Tongue (tissue), 2 donors: ENCODE data around the gene LCN2. TPM values are rescaled to one million over a fixed set of nuclear protein-coding genes. Genes with fewer than 3 reads are reported as not detected.
A peak's percentile ranks its signal among the peaks of the same experiment; 100 is the strongest.

Experiments used
- DNase-seq: peaks from one replicate; pipeline ENCODE4 v3.0.0-alpha.2; 2015
- total RNA-seq: library from RNA; depleted of rRNA; stranded (reverse); fragments of >200 nt; gene quantifications from one replicate; pipeline ENCODE4 v1.2.3, GENCODE V29; 2014

The LCN2 gene
- total RNA-seq, 1 donor from 2014 or later: 19.7 TPM

DNA sequence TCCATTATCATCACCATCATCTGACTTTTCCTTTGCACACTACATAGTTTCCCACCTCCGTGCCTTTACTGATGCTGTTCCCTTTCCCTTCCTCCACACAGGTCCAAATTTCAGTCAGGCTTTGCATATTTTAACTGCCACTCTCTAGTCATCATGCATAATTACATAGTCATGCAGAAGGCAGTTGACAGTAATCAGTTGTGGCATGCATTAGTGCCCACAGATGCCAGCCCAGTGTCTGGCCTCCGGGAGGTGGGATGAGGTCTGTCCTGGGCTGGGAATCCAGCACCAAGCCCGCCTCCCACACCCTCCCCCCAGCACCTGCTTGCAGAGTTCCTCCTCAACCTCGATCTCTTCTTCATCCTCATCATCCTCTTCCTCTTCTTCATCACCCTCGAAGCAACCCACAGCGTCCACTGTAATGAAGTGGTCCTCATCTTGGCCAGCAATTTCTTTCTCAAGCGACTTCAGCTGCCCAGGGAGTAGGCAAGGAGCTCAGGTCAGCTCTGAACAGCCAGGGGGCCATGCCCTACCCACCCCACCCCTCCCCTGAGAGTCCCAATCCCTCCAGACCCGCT is 19.6 kb downstream of the LCN2 start:
- no peak for DNase-seq

DNA sequence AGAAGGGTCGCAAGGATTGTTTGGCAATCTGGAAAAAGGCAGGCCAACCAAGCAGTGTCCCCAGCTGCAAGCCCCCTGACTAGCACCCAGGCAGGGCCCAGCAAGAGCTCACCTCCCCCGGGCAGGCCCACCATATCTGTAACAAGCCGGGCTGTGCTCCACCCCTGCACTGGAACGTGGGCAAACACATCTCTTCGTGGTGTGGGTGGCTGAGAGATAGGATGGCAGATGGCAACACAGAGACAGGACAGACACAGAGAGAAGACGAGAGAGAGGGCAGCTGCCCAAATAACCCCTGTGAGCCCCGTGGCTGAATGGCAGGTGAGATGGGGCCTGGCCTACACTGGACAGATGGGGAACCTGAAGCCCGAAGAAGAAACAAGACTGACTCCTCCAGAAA is 20.2 kb downstream of the LCN2 start:
- no peak for DNase-seq

DNA sequence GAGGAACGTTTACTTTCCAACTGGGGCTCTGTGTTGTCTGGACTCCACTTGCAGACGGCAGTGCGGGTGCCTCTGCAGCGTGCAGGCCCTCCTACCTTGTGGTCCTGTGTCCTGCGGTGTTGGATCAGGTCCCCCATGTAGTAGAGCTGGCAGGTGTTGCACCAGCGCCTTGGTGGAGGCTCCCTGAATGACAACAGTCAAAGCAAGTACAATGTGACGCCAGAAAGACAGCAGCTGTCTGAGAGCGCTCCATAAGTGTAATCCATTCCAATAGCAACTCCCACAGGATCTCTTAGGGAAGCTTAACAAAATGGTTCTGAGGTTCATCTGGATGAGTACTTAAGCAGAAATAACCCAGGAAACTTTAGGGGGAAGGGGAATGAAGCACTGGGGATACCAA is 20.7 kb downstream of the LCN2 start:
- peak; percentile 53 for DNase-seq

DNA sequence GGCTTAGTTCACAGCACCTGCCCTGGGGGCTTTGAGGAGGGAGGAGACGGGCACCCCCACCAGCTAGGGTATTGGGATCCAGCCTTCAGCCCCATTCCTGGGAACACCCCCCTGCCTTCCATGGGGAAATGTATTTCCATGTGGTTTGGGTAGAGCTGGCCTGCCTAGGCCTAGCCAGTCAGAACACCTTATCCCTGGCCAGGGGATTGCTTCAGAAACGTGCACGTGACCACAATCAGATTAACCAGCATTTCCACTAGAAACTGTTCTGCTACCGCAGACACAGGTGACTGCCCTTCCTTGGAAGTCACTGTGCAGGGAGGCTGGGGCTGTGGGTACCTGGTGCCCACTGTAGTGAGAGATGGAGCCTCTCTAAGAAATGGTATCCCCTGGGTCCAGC is 24.8 kb downstream of the LCN2 start:
- DNase-seq: no peak

DNA sequence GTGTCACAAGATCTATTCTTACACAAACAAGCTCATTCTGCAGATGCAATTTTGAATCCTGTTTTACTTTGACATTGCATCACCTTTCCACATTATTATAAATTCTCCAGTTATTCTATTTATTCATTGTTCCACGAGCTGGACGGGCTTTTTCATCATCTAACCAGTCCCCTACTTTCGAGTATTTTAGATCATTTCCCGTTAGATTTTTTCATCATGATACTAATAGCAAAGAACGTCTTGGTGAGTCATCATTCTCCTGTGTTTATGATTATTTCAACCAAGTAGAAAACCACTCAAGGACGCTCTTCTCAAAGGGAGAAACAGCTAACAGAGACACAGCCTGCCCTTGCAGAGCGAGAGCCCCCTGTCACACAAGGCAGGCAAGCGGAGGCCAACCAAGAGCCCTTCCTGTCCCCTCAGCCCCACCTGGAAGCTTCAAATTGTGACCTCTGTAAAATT is 25.9 kb downstream of the LCN2 start:
- DNase-seq: no peak

DNA sequence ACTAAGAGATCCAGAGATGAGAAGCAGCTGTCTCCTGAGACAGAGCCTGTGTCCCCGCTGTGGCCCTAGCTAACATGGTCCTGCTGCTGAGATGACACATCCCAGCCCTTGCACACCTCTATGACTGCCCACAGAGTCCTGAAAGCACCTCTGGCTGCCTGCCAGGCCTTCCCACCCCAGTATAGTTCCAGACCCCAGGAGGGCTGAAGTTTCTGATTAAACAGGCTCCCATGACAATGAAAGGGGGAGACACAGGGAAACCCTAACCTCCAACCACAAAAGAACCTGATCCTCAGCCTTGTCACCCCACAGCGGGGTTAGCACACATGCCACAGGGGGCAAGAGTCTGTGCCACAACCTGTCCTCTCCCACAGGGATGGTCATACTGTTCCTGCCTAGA is 26.5 kb downstream of the LCN2 start:
- no peak for DNase-seq

DNA sequence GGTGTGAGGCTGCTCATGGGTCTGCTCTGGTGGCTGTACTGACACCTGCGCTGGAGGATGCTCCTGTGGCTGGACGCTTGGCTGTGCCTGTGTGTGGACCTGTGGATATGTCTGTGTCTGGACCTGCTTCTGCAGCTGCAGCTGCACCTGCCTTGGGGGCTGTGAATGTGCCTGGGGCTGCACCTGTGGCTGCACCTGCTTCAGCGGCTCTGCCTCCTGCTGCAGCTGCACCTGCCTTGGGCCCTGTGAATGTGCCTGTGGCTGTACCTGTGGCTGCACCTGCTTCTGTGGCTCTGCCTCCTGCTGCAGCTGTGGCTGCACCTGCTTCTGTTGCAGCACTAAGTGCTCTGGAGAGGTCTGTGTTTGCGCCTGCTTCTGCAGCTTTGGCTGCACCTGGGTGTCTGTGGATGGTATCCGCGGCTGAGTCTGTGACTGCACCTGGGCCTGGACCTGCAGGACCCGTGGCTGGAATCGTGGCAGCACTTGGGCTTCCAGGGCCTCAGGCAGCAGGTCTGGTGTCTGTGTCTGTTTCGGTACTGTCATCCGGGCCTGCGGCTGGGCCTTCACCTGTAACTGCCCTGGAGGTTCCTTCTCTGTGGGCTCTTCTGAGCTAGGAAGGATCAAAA is 29.7 kb downstream of the LCN2 start:
- DNase-seq: no peak

DNA sequence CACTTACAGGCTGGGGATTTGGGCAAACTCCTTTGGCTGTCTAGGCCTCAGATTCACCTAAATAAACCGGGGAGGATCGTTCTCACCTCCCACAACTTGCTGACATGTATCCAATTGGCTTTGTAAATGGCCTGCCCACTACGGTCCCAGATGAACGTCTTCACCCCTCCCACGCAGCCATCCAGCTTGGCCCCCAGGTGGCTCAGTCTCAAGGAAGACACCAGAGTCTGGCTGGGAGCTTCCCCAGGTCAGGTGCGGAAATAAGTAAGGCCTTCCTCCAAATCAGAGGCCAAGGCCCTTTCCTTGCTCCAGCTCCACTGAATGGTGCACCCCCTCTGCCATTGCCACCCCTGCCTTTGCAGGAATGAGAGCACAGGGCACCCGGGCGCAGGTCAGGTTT is 30.7 kb downstream of the LCN2 start:
- DNase-seq: no peak

DNA sequence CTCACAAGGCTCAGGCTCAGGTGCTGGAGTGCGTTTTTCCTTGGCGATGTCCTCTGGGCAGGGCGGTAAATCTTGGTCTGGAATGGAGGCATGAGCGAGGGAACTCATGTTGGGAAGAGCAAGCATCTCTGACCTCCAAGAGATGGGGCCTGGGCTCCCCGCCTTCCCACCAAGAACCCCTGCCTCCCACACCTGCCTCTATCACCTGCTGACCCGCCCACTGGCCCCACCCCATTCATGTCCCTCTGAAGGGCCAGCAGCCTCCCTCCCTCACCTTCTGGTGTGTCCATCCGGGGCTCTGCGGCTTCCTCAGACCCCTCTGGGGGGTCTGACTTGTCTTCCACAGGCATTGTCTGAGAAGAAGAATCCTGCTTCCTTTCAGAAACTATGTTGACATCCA is 31.2 kb downstream of the LCN2 start:
- DNase-seq: no peak

DNA sequence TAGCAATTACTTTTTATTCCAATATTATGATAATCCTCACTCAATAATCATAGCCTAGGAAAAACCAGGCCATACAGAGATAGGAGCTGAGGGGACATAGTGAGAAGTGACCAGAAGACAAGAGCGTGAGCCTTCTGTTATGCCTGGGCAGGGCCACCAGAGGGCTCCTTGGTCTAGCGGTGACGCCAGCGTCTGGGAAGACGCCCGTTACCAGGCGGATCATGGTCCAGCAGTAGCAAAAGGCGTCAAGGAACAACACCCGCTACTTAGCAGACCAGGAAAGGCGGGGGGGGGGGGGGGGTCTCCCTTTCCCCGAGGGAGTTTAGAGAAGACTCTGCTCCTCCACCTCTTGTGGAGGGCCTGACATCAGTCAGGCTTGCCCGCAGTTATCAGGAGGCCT is 32.2 kb downstream of the LCN2 start:
- peak; percentile 34 for DNase-seq

DNA sequence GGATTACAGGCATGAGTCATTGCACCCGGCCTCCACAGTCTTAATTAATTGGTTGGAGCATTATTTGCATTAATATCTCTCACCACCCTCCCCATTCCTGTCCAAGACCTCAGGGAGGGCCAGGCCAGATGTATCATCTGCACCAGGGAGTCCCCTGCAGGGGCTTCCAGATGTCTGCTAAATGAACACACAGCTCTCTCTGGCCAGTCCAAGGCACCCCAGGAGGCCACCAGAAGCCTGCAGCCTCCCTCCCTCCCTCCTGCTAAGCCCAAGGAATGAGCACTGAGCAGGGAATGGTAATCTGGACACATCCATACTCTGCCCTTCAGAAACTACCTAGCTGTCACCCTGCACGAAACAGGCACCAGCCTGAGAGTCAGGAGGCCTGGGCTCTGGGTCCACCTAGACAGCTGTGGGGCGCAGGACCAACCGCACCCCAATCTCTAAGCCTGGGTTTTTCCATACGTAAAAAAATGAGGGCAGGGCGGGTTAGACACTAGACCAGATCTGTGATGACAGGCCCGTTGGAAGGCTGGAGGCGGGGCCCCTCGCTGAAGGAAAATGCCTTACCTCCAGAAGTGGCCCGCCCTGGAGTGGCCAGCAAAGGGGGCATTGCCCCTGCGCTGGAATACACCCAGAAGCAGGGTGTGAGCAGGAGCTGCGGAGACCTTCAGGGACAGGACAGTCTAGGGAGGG is 33.8 kb downstream of the LCN2 start:
- DNase-seq: no peak

DNA sequence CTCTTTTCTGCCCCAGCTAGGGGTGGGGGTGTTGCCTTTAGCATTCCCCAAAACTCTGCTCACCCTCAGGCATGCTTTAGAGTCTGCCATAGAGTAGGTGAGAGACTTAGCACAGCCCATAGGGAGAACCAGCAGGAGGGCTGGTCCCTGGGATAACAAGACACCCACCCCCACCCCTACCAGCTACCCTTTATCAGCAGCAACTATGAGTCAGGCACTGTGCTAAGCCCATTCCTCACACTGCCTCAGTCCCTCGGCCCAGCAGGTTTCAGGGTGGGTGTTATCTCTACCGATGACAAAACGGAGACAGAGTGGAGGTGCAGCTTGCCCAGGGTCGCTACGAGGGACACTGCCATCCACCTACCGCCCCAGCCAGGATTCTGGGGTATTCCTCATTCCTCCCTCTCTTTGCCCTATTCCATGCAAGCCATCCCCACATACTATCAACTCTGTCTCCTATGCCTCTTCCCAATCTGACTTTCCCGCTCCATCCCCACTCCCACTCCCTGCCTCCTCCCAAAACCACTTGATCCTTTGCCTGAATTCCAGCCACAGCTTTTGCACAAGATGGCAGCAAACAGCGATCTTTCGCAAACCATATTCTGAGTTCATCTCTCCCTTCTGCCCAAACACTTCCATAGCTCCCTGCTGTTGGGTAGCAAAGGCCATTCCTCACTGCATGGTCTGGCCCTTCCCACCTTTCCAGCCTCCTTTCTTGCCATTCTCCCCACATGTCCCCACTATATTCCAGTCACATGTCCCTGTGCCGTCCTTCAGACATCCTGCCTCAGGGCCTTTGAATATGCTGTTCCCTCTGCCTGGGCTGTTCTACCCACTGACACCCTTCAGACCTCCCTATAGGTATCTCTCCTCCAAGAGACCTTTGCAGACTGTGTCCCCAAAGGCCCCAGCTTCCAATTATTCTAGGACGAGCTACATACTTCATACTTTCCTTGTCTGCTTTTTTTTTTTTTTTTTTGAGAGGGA is 37.0 kb downstream of the LCN2 start:
- DNase-seq: no peak

DNA sequence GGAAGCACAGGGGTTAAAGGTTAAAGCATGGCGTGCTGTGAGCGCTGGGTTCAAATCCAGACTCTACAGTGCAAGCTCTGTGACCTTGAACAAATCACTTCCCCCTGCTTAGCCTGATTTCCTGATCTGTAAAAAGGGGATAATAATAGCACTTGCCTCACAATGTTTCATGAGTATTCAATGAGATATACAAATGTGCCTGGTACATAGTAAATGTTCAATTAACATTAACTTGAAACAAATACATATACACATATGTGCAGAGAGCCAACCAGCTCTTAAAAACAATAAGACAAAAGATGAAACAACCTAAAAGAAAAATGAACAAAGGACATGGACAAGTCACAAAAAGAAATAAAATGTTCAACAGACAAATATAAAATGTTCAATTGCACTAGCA is 38.1 kb downstream of the LCN2 start:
- DNase-seq: no peak

DNA sequence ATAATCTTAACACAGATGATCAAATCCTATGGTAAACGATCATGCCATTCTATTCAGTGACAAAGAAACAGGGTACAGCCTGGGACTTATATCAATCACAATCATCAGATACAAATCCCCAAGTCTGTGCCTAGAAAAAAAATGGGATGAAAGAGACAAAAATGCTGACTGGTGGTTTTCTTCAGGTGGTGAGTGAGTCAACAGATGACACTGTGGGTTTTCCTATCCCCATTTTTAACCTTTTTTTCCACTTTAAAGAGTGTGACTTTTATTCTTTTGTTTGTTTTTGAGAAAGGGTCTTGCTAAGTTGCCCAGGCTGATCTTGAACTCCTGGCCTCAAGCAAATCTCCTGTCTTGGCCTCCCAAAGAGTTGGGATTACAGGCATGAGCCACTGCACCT is 39.0 kb downstream of the LCN2 start:
- DNase-seq: no peak

DNA sequence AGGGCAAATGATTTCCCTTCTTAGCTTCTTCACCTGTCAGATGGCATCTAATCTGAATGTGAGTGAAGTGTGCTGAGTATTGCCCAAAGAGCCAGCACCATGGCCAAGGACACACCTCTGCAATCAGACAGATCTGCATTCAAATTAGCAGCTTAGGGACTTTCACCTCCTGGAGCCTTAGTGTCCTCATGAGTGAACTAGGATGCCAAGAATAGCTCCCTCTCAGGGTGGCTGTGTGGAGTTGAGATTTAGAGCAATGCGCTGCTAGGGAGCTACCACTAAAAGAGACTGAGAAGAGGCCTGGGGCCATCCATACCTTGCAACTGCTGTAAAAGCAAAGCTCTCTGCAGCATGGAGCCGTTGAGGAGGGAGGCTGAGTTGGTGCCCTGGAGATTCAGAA is 40.8 kb downstream of the LCN2 start:
- no peak for DNase-seq

DNA sequence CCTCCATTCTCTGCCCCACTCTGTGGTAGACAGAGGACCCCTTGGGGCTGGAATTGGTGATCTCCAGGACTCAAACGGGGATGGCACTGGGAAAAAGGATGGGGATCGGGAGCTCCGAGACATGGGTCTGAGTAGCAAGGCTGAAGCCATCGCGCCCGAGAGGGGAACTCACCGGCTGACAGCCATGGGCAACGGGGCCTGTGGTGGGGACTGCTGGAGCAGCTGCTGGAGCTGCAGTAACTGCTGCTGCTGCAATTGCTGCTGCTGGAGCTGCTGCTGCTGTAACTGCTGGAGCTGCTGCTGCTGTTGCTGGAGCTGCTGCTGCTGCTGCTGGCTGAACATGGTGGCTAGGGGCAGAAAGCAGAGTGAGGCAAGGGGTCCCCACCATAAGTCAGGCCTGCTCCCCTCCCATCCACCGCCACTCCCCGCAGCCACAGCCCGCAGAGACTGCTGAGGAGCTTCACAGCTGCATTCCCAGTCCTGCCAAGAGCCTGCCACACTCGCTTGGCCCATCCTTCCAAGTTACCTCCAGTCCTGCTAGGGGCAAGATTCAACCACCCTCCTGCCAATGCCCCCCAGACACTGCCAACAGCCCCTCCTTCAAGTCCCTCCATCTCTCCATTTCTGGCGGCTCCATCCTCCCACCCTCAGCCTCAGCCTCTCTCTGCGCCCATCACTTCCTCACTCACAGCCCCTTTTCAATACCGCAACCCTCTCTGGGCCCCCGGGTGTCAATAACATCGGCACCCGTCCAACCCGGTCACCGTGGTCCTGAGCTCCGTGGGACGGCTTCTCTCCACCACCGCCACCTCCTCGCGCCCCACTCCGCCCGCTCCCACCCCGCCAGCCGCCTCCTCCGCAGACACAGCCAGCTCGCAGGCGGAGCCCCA is 41.5 kb downstream of the LCN2 start:
- DNase-seq: peak; percentile 25

DNA sequence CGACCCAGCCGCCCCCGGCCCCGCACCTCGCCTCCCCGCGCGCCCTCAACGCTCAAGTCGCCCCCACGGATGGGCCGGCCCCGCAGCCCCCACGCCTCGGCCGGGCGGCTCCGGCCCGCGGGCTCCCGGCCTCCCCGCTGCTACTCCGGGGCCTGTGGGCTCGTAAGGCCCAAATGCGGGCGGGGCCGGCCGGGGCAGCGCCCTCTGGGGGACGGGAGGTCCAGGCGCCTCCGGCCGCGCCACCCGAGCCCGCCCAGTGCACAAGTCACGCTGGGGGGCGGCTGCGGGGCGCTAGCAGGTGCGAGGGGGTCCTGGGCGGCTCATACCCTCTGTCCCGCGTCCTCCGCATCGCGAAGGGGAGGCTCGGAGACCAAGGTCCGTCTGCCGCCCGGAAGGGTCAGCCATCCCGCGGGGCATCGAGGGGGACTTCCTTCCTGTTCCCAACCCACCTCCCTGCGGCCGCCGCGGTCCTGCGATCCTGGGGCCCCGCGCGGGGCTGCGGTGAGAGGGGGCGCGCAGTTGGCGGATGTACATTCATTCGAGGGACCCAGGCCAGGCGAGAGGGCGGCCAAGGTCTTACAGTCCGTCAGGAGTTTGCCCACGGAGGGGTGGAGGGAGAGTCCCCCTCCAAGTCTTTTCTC is 42.3 kb downstream of the LCN2 start, which contains the start of gene CIZ1:
Gene CIZ1, minus strand, starts transcription at position 167 of the 641 bp plus-strand sequence. CDS start 715 bp downstream, outside the sequence.
- DNase-seq: peak; percentile 90

DNA sequence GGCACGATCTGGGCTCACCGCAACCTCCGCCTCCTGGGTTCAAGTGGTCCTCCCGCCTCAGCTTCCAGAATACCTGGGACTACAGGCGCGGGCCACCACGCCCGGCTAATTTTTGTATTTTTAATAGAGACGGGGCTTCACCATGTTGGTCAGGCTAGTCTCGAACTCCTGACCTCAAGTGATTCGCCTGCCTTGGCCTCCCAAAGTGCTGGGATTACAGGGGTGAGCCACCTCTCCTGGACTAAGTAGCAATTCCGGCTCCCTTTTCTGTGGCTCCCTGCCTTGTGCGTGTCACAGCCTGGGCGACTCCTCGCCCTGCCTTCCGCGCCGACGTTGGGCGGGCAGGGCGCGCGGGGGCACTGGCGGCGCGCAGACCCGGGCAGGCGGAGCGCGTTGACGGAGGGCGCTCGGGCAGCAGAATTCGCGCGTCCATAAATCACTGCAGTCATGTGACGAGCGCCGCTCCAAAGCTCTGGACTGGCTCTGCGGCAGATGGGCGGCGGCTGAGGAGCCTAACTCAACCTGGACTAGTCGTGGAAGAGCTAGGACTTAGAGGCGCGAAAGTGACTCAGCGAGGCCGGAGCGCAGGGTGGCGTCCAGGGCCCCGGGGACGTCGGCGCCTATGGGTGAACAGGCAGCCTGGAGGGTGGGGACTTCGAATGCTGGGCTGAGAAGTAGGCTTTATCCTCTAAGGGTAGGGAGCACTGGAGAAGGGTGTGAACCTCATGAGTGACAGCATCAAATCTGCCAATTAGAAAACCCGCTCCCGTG is 43.5 kb downstream of the LCN2 start:
- peak; percentile 92 for DNase-seq

DNA sequence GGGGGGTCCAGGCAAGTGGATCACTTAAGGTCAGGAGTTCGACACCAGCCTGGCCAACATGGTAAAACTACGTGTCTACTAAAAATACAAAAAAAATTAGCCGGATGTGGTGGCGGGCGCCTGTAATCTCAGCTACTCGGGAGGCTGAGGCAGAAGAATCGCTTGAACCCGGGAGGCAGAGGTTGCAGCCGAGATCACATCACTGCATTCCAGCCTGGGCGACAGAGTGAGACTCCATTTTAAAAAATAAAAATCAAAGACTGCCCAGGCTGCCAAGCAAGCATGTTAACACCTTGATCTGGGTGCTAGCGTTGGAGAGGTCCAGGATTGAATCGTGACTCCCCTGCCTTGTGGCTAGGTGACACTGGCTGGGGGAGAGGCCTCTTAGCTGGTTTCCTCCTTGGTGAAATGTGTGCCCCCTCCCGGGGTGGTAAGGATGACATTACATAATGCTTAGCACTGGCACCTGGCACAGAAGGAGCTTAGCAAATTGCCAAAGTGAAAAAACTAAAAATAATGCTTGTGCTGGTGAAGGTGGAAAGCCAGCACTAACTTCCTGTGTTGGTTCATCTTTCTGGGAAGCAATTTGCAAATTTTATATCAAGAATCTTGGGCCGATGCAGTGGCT is 44.3 kb downstream of the LCN2 start:
- no peak for DNase-seq
